Smooth muscle cell (in vitro differentiated cells): Measurements from ENCODE around the gene SCN8A. TPM values are rescaled to one million over a fixed set of nuclear protein-coding genes. Genes with fewer than 3 reads are reported as not detected.

Experiments used
- DNase-seq: peaks from one replicate; lab custom pipeline; 2025; ENCODE audit not compliant: unreplicated experiment; lab: John Stamatoyannopoulos, UW
- H2AFZ ChIP-seq: fragments of 200-600 bp; sonication (generic); 2 replicates; pipeline ENCODE4 v1.6.0; 2016; ENCODE audit warnings: antibody characterized with exemption, low read depth, mild to moderate bottlenecking
- H3F3A ChIP-seq: fragments of 200-600 bp; sonication (generic); 2 replicates; pipeline ENCODE4 v1.6.0; 2017; ENCODE audit warnings: antibody characterized with exemption, low read depth
- H3K27ac ChIP-seq: fragments of 200-600 bp; sonication (generic); 2 replicates; pipeline ENCODE4 v1.5.1; 2016; ENCODE audit warnings: low read depth, mild to moderate bottlenecking
- H3K27me3 ChIP-seq: fragments of 200-600 bp; sonication (generic); 2 replicates; pipeline ENCODE4 v1.6.1; 2016; ENCODE audit warnings: low read depth, mild to moderate bottlenecking
- H3K36me3 ChIP-seq: fragments of 200-600 bp; sonication (generic); 2 replicates; pipeline ENCODE4 v1.5.1; 2016; ENCODE audit warnings: low read depth
- H3K4me1 ChIP-seq: fragments of 200-600 bp; sonication (generic); 2 replicates; pipeline ENCODE4 v1.5.1; 2016; ENCODE audit warnings: low read depth
- H3K4me2 ChIP-seq: fragments of 200-600 bp; sonication (generic); 2 replicates; pipeline ENCODE4 v1.6.0; 2016; ENCODE audit warnings: mild to moderate bottlenecking
- H3K4me3 ChIP-seq: fragments of 200-600 bp; sonication (generic); 2 replicates; pipeline ENCODE4 v1.5.1; 2016; ENCODE audit warnings: mild to moderate bottlenecking
- H3K79me2 ChIP-seq: fragments of 200-600 bp; sonication (generic); 2 replicates; pipeline ENCODE4 v1.6.0; 2016; ENCODE audit warnings: low read depth, mild to moderate bottlenecking
- H3K9ac ChIP-seq: fragments of 200-600 bp; sonication (generic); 2 replicates; pipeline ENCODE4 v1.6.0; 2016; ENCODE audit warnings: low read depth
- H3K9me3 ChIP-seq: fragments of 200-600 bp; sonication (generic); replicated peaks from 2 replicates; pipeline ENCODE4 v1.5.1; 2016; ENCODE audit warnings: low read depth
- H4K20me1 ChIP-seq: fragments of 200-600 bp; sonication (generic); 2 replicates; pipeline ENCODE4 v1.6.0; 2016; ENCODE audit warnings: low read depth
- CTCF ChIP-seq: fragments of 200-600 bp; sonication (generic); IDR thresholded peaks from 2 replicates; pipeline ENCODE4 v1.5.1; 2017; ENCODE audit warnings: borderline replicate concordance, mild to moderate bottlenecking, antibody characterized with exemption; ENCODE audit not compliant: insufficient read depth, poor library complexity, severe bottlenecking
- WGBS: methylation state at CpG from one replicate; pipeline ENCODE4 v1.1.7; 2016; ENCODE audit warnings: low lambda C conversion rate; 5-methylcytosine and 5-hydroxymethylcytosine counted together
- polyA plus RNA-seq: library from polyadenylated mRNA; unstranded; fragments of >200 nt; fragmentation: Nextera tagmentation; extraction: Ambion mirVana; gene quantifications from 2 replicates; pipeline ENCODE4 v1.2.1, GENCODE V29; 2016
- total RNA-seq: library from RNA; depleted of rRNA; stranded (reverse); fragments of >200 nt; gene quantifications from 2 replicates; pipeline ENCODE4 v1.2.3, GENCODE V29; 2014

SCN8A gene
- total and polyA plus RNA-seq, 2 experiments from 2014 or later, result 0.38 to 4.5 TPM

- no peaks in the 10 kb centered on the region for H3K27me3 ChIP-seq
- H3K9me3 ChIP-seq, result no peaks in the 10 kb centered on the region
- no peak overlapping the region for H3K27ac ChIP-seq
- peaks cover 8% of the 10 kb centered on the region for H3K4me1 ChIP-seq
- peak overlapping the region; percentile 76 for H3K4me3 ChIP-seq
- H2AFZ ChIP-seq, result peak overlapping the region; percentile 95
- WGBS, result 9% methylated on average over 54 of the region's 100 CpGs
- H3K79me2 ChIP-seq, result no peaks in the 10 kb centered on the region
- H4K20me1 ChIP-seq, result no peaks in the 10 kb centered on the region
- no peaks in the 10 kb centered on the region for H3K36me3 ChIP-seq
- peak overlapping the region; percentile 93 for H3K4me2 ChIP-seq
- peak; percentile 63 for TF ChIP-seq CTCF
- H3F3A ChIP-seq, result no peaks in the 10 kb centered on the region
- peak; percentile 35 for DNase-seq
- peak overlapping the region; percentile 80 for H3K9ac ChIP-seq
These were observed 223.5 kb downstream of the SCN8A start for GRCh38 chr12:51814311-51815088.

- Histone ChIP-seq H3K27me3 (no peaks in the 10 kb centered on the region), H3K9ac (no peak overlapping the region), H3K4me1 (peaks cover 17% of the 10 kb centered on the region), H3K79me2 (no peaks in the 10 kb centered on the region), H2AFZ (no peak overlapping the region), H3K36me3 (no peaks in the 10 kb centered on the region), H3F3A (no peaks in the 10 kb centered on the region), H3K4me3 (peak overlapping the region; percentile 76), H3K27ac (no peak overlapping the region), H4K20me1 (no peaks in the 10 kb centered on the region), H3K9me3 (no peaks in the 10 kb centered on the region), H3K4me2 (no peak overlapping the region)
- DNase-seq, result no peak
- no peak for TF ChIP-seq CTCF
- 88% methylated on average over 6 of the region's 6 CpGs for WGBS
These were observed 224.5 kb downstream of the SCN8A start for GRCh38 chr12:51815571-51815970.

- Histone ChIP-seq H3K36me3 (no peaks in the 10 kb centered on the region), H3K4me1 (peaks cover 17% of the 10 kb centered on the region), H3K4me2 (no peak overlapping the region), H4K20me1 (no peaks in the 10 kb centered on the region), H3K27me3 (no peaks in the 10 kb centered on the region), H3K27ac (no peak overlapping the region), H3K9ac (no peak overlapping the region), H3K4me3 (no peak overlapping the region), H2AFZ (no peak overlapping the region), H3F3A (no peaks in the 10 kb centered on the region), H3K9me3 (no peaks in the 10 kb centered on the region), H3K79me2 (no peaks in the 10 kb centered on the region)
- WGBS, result 88% methylated on average over 10 of the region's 10 CpGs
- no peak for TF ChIP-seq CTCF
- no peak for DNase-seq
These were observed 226.3 kb downstream of the SCN8A start for GRCh38 chr12:51817027-51817953.
